Fibroblast of lung (primary cell): Measurements from ENCODE around the gene MBD3L5.

ENCODE experiments used
- EZH2 ChIP-seq: IDR thresholded peaks from 2 replicates; pipeline ENCODE4 v1.5.1; 2012; ENCODE audit warnings: low read length, control low read depth, mild to moderate bottlenecking; ENCODE audit errors: missing control alignments
- TF ChIP-seq, protein P1 (sequence below), 2 donors: IDR thresholded peaks in 1 of 2; conservative IDR thresholded peaks in 1 of 2; 1 replicate in 1 of 2; 2 replicates in 1 of 2; pipeline ENCODE4 v1.5.1; 2011 to 2012; ENCODE audit warnings: low read length in 2 of 2, control low read depth in 1 of 2, inconsistent platforms in 1 of 2, low read depth in 1 of 2, mild to moderate bottlenecking in 1 of 2

DNA sequence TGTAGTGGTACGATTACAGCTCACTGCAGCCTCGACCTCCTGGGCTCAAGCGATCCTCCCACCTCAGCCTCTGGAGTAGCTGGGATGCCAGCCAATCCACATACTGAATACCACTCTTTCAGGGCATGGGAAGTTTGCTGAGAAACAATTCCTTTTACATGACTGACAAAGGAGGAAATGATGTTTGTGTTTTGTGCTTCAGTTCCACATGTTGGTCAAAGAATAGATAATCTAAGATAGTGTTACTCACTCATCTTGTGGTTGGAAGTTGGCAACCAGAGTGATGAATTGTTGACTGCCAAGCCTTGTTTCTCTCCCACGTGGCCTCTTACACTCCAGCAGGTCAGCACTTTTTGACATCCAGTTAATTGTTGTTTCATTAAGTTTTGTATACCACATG, 16.7 kb upstream of the MBD3L5 start:
- TF ChIP-seq, protein P1, sequence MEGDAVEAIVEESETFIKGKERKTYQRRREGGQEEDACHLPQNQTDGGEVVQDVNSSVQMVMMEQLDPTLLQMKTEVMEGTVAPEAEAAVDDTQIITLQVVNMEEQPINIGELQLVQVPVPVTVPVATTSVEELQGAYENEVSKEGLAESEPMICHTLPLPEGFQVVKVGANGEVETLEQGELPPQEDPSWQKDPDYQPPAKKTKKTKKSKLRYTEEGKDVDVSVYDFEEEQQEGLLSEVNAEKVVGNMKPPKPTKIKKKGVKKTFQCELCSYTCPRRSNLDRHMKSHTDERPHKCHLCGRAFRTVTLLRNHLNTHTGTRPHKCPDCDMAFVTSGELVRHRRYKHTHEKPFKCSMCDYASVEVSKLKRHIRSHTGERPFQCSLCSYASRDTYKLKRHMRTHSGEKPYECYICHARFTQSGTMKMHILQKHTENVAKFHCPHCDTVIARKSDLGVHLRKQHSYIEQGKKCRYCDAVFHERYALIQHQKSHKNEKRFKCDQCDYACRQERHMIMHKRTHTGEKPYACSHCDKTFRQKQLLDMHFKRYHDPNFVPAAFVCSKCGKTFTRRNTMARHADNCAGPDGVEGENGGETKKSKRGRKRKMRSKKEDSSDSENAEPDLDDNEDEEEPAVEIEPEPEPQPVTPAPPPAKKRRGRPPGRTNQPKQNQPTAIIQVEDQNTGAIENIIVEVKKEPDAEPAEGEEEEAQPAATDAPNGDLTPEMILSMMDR (conservative IDR thresholded peaks at IDR 0.05 in 1 of 2, IDR thresholded peaks at IDR 0.05 in 1 of 2; ENCODE audit: low read depth in 1 of 2, low read length in 2 of 2) = no peak
- TF ChIP-seq EZH2 = no peak
